Measurements from ENCODE around the gene EPHA6. TPM values are rescaled to one million over a fixed set of nuclear protein-coding genes. Genes with fewer than 3 reads are reported as not detected.

Gene EPHA6
- total and polyA plus RNA-seq, 10 of the 15 experiments (the other 5 are each of a cell fraction or from before 2014, with no cell fraction given): not detected

- TF ChIP-seq IRF3 (IDR thresholded peaks at IDR 0.05) (no peak), IRF4 (IDR thresholded peaks at IDR 0.05; ENCODE audit: low read depth, low read length) (0 out of 2 replicates have a peak, but pooled peaks have one; percentile 14), SIN3A (IDR thresholded peaks at IDR 0.05; ENCODE audit: low read depth, low read length) (no peak), BACH1 (IDR thresholded peaks at IDR 0.05; ENCODE audit: borderline replicate concordance) (no peak), CUX1 (IDR thresholded peaks at IDR 0.05; ENCODE audit: insufficient replicate concordance, low read depth, low read length) (no peak), ZNF217 (IDR thresholded peaks at IDR 0.05) (no peak), ZNF622 (IDR thresholded peaks at IDR 0.05) (no peak), RELA (IDR thresholded peaks at IDR 0.05; ENCODE audit: borderline replicate concordance, partially characterized antibody) (peak; percentile 63), RBBP5 (conservative IDR thresholded peaks at IDR 0.05) (no peak), CHD4 (IDR thresholded peaks at IDR 0.05) (no peak), IKZF2 (IDR thresholded peaks at IDR 0.05) (peak in 1 of 2 experiments; percentile 22; a peak in 2 of 4 replicates), BHLHE40 (IDR thresholded peaks at IDR 0.05; ENCODE audit: borderline replicate concordance in 1 of 2, low read depth in 2 of 2, low read length in 1 of 2) (no peak), CBX5 (IDR thresholded peaks at IDR 0.05; ENCODE audit: low read depth) (0 out of 2 replicates have a peak, but pooled peaks have one; percentile 2), ATF3 (IDR thresholded peaks at IDR 0.05; ENCODE audit: borderline replicate concordance, extremely low read depth, low read depth, low read length) (no peak), MTA3 (IDR thresholded peaks at IDR 0.05; ENCODE audit: borderline replicate concordance, low read length) (no peak), SRF (IDR thresholded peaks at IDR 0.05; ENCODE audit: low read depth in 2 of 2, low read length in 2 of 2) (no peak), CBX3 (IDR thresholded peaks at IDR 0.05; ENCODE audit: borderline replicate concordance, low read depth) (no peak), MEF2B (IDR thresholded peaks at IDR 0.05; ENCODE audit: partially characterized antibody, poor library complexity, severe bottlenecking) (peak; percentile 9), SIX5 (IDR thresholded peaks at IDR 0.05; ENCODE audit: low read depth, low read length, severe bottlenecking) (peak; percentile 78), PKNOX1 (IDR thresholded peaks at IDR 0.05) (peak; percentile 35; the same call in 1 of the 2 replicates), NR2F1 (conservative IDR thresholded peaks at IDR 0.05) (no peak), KAT2A (conservative IDR thresholded peaks at IDR 0.05; ENCODE audit: control insufficient read depth, low read depth, low read length) (no peak), SMAD1 (IDR thresholded peaks at IDR 0.05; ENCODE audit: low read depth, partially characterized antibody) (no peak)
These were observed 950.2 kb downstream of the EPHA6 start, which contains the start of gene ARL6 (continued) for GRCh38 chr3:97764407-97765238.

Measured in GM12878 (cell line).